Loucy (cell line): ENCODE data around the gene AARSD1.
A peak's percentile ranks its signal among the peaks of the same experiment; 100 is the strongest.
"Not testable (repeated sequence)": the region's sequence is repeated elsewhere in the genome, so short reads cannot be mapped to it uniquely, and the experiment has no call there.

ENCODE experiments used
- H2AFZ ChIP-seq: fragments of 200-600 bp; sonication (generic); 2 replicates; pipeline ENCODE4 v1.6.0; 2016; ENCODE audit warnings: antibody characterized with exemption, mild to moderate bottlenecking, low read length, moderate library complexity
- H3F3A ChIP-seq: fragments of 200-600 bp; 2 replicates; pipeline ENCODE4 v1.6.0; 2016; ENCODE audit warnings: antibody characterized with exemption, low read depth, mild to moderate bottlenecking
- H3K27me3 ChIP-seq: fragments of 200-600 bp; sonication (generic); 2 replicates; pipeline ENCODE4 v1.6.1; 2014; ENCODE audit warnings: low read length, mild to moderate bottlenecking; ENCODE audit not compliant: insufficient read depth, poor library complexity, severe bottlenecking
- H3K36me3 ChIP-seq: fragments of 200-600 bp; sonication (generic); 2 replicates; pipeline ENCODE4 v1.6.1; 2016; ENCODE audit warnings: low read length; ENCODE audit not compliant: insufficient read depth
- H3K4me1 ChIP-seq: fragments of 200-600 bp; sonication (generic); 2 replicates; pipeline ENCODE4 v1.5.1; 2014; ENCODE audit warnings: low read length, mild to moderate bottlenecking; ENCODE audit not compliant: insufficient read depth, poor library complexity, severe bottlenecking
- H3K4me2 ChIP-seq: fragments of 200-600 bp; sonication (generic); 2 replicates; pipeline ENCODE4 v1.6.0; 2014; ENCODE audit warnings: antibody characterized with exemption, low read length, low read depth, mild to moderate bottlenecking; ENCODE audit not compliant: poor library complexity, severe bottlenecking
- H3K4me3 ChIP-seq: fragments of 200-600 bp; sonication (generic); 2 replicates; pipeline ENCODE4 v1.5.1; 2014; ENCODE audit warnings: low read length, mild to moderate bottlenecking, mixed read lengths; ENCODE audit not compliant: poor library complexity, severe bottlenecking
- H3K79me2 ChIP-seq: fragments of 200-600 bp; sonication (generic); 2 replicates; pipeline ENCODE4 v1.6.1; 2014; ENCODE audit warnings: low read length; ENCODE audit not compliant: insufficient read depth
- H3K9ac ChIP-seq: fragments of 200-600 bp; sonication (generic); 2 replicates; pipeline ENCODE4 v1.6.0; 2014; ENCODE audit warnings: mild to moderate bottlenecking, low read depth, low read length, moderate library complexity; ENCODE audit not compliant: poor library complexity, severe bottlenecking
- H3K9me2 ChIP-seq: fragments of 200-600 bp; sonication (generic); replicated peaks from 2 replicates; pipeline ENCODE4 v1.6.1; 2016; ENCODE audit warnings: low read depth, low read length, mixed read lengths
- H3K9me3 ChIP-seq: fragments of 200-600 bp; sonication (generic); 2 replicates; pipeline ENCODE4 v1.6.1; 2014; ENCODE audit warnings: mild to moderate bottlenecking, antibody characterized with exemption, low read length, low read depth; ENCODE audit not compliant: insufficient read depth
- H4K20me1 ChIP-seq: fragments of 200-600 bp; sonication (generic); 2 replicates; pipeline ENCODE4 v1.6.0; 2014; ENCODE audit warnings: antibody characterized with exemption, low read length, mild to moderate bottlenecking; ENCODE audit not compliant: insufficient read depth, poor library complexity, severe bottlenecking
- EZH2phosphoT487 ChIP-seq: fragments of 200-600 bp; IDR thresholded peaks from 2 replicates; pipeline ENCODE4 v1.6.1; 2018; ENCODE audit warnings: antibody characterized with exemption, mild to moderate bottlenecking, moderate library complexity, borderline replicate concordance
- TF ChIP-seq, protein P1 (sequence below): fragments of 200-600 bp; sonication (generic); conservative IDR thresholded peaks from 2 replicates; pipeline ENCODE4 v1.5.1; 2014; ENCODE audit warnings: mild to moderate bottlenecking, antibody characterized with exemption, low read length

Gene AARSD1

DNA sequence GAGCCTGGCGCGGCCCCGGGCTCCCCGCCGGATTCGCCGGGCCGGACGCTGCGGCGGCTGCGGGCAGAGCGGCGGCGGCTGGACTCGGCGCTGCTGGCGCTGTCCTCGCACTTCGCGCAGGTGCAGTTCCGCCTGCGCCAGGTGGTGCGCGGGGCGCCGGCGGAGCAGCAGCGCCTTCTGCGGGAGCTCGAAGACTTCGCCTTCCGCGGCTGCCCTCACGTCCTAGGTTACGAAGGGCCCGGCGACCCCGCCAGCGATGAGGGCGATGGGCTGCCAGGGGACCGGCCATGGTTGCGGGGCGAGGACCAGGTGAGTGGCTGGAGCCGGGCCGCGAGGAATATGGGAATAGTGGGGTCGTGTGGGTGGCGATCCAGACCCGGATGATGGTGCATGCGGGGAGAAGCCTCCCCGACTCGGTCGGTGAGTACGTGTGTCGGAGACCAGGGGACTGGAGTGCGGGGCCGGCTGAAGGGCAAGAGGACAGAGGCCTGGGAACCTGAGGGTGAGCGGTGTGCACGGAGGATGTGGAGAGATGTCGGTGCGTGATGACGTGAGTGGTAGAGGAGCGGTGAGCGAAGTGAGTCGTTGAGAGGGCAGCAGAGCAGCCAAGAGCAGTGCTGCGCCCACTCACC, 16.6 kb upstream of the AARSD1 start:
- no peaks in the 10 kb centered on the region for H3K27me3 ChIP-seq
- peak overlapping the region; percentile 57; the same call in 1 of the 2 replicates for H2AFZ ChIP-seq
- no peaks in the 10 kb centered on the region for H3K9me3 ChIP-seq
- H3K9me2 ChIP-seq = no peaks in the 10 kb centered on the region
- H3K4me1 ChIP-seq = peaks cover 42% of the 10 kb centered on the region
- TF ChIP-seq, protein P1, sequence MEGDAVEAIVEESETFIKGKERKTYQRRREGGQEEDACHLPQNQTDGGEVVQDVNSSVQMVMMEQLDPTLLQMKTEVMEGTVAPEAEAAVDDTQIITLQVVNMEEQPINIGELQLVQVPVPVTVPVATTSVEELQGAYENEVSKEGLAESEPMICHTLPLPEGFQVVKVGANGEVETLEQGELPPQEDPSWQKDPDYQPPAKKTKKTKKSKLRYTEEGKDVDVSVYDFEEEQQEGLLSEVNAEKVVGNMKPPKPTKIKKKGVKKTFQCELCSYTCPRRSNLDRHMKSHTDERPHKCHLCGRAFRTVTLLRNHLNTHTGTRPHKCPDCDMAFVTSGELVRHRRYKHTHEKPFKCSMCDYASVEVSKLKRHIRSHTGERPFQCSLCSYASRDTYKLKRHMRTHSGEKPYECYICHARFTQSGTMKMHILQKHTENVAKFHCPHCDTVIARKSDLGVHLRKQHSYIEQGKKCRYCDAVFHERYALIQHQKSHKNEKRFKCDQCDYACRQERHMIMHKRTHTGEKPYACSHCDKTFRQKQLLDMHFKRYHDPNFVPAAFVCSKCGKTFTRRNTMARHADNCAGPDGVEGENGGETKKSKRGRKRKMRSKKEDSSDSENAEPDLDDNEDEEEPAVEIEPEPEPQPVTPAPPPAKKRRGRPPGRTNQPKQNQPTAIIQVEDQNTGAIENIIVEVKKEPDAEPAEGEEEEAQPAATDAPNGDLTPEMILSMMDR = peak; percentile 37
- no peak for TF ChIP-seq EZH2phosphoT487
- H3K9ac ChIP-seq = peak overlapping the region; percentile 92
- H3K4me2 ChIP-seq = peak overlapping the region; percentile 94
- H3K36me3 ChIP-seq = peaks cover 4% of the 10 kb centered on the region; the same call in 1 of the 2 replicates
- H3K79me2 ChIP-seq = peaks cover 63% of the 10 kb centered on the region
- H3F3A ChIP-seq = no peaks in the 10 kb centered on the region
- H3K4me3 ChIP-seq = peak overlapping the region; percentile 84
- H4K20me1 ChIP-seq = peaks cover 21% of the 10 kb centered on the region

DNA sequence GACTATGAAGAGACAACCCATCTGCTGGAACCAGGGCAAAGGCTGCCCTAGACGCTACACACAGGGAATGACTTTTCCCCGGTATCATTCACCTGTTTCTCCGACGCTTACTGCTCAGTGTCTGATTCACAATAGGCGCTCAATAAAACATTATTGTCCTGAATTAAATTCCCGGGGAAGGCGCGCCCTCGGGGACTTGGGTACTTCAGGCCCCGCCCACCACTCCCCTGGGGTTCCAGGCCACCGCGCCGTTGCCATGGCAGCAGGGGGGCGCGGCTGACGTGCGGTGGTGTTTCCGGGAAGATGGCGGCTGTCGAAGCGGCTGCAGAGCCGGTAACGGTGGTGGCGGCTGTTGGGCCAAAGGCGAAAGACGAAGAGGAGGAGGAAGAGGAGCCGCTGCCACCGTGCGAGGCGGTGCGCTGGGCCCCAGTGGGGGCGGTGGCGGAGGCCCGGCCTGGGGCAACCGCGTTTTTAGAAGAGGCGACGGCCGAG, 16.1 kb upstream of the AARSD1 start, which contains the start of gene RUNDC1:
Gene RUNDC1, plus strand, starts transcription at position 292 of the 492 bp plus-strand sequence. Its CDS starts 12 bp downstream, at position 304.
- H3K36me3 ChIP-seq = no peaks in the 10 kb centered on the region
- H3K27me3 ChIP-seq = no peaks in the 10 kb centered on the region
- H3K4me3 ChIP-seq = peak within 1 kb of the TSS; percentile 84
- H2AFZ ChIP-seq = peak within 1 kb of the TSS; percentile 57
- peak within 1 kb of the TSS; percentile 92 for H3K9ac ChIP-seq
- peak within 1 kb of the TSS; percentile 94 for H3K4me2 ChIP-seq
- no peaks in the 10 kb centered on the region for H3K9me2 ChIP-seq
- peaks cover 21% of the 10 kb centered on the region for H4K20me1 ChIP-seq
- H3K79me2 ChIP-seq = peaks cover 58% of the 10 kb centered on the region
- peaks cover 38% of the 10 kb centered on the region for H3K4me1 ChIP-seq
- H3K9me3 ChIP-seq = no peaks in the 10 kb centered on the region
- H3F3A ChIP-seq = no peaks in the 10 kb centered on the region
- TF ChIP-seq, protein P1 = no peak
- TF ChIP-seq EZH2phosphoT487 = no peak

DNA sequence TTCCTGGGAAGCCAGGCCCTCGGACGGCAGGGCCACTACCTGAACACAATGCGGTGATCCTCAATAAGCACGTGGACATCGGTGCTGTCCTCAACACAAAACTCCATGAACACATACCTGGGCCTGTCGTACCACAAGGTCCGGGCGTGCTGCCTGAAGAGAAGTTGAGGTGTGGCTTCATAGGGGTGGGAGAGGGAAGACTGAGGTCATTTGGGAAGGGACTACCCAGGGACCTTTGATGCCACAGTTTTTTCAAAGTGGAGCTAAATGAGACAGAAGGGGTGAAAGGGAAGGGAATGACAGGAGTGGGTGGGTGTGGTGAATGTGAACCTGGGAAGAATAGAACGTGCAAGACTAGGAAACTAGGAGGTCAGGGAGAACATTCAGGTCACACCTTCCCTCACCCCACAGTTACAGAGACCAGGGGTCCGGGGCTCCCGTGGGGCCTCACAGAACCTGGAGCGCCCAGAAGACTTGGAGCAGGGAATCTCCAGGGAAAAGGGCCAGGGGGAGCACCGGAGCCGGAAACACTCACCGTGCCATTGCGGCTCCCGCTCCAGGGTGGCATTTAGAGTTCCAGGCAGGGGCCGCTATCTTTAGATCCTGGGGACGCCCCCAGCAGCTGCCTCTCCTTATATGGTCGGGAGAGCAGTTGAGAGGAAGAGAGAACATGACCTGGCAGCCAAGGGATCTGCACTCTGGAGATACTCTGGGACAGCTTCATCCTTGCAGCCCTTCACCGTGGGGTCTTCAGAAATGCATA, 15.4 kb upstream of the AARSD1 start, which contains the start of gene PTGES3L:
Gene PTGES3L, minus strand, starts transcription at position 570 of the 763 bp plus-strand sequence. Its CDS starts 27 bp downstream, at position 543.
- peak within 1 kb of the TSS; percentile 92 for H3K9ac ChIP-seq
- H3K9me2 ChIP-seq = no peaks in the 10 kb centered on the region
- H3K36me3 ChIP-seq = no peaks in the 10 kb centered on the region
- H3K9me3 ChIP-seq = no peaks in the 10 kb centered on the region
- peak within 1 kb of the TSS; percentile 84 for H3K4me3 ChIP-seq
- no peak for TF ChIP-seq EZH2phosphoT487
- TF ChIP-seq, protein P1 = no peak
- peaks cover 21% of the 10 kb centered on the region for H4K20me1 ChIP-seq
- H3K27me3 ChIP-seq = no peaks in the 10 kb centered on the region
- peak within 1 kb of the TSS; percentile 94 for H3K4me2 ChIP-seq
- peaks cover 38% of the 10 kb centered on the region for H3K4me1 ChIP-seq
- H2AFZ ChIP-seq = peak within 1 kb of the TSS; percentile 57
- H3F3A ChIP-seq = no peaks in the 10 kb centered on the region
- H3K79me2 ChIP-seq = peaks cover 51% of the 10 kb centered on the region

DNA sequence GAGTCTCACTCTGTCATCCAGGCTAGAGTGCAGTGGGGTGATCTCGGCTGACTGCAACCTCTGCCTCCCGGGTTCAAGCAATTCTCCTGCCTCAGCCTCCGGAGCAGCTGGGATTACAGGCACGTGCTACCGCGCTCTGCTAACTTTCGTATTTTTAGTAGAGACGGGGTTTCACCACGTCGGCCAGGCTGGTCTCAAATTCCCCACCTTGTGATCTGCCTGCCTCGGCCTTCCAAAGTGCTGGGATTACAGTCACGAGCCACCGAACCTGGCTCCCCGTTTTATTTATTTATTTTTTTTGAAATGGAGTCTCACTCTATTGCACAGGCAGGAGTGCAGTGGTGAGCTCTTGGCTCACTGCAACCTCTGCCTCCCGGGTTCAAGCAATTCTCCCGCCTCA, 11.4 kb upstream of the AARSD1 start:
- peak overlapping the region; percentile 9 for H3K4me2 ChIP-seq
- not testable (repeated sequence) for H3K9me2 ChIP-seq, H3K4me3 ChIP-seq, H3F3A ChIP-seq, H3K9ac ChIP-seq, H3K27me3 ChIP-seq, H3K9me3 ChIP-seq, H4K20me1 ChIP-seq, H2AFZ ChIP-seq, H3K36me3 ChIP-seq
- H3K79me2 ChIP-seq = peaks cover 11% of the 10 kb centered on the region; the same call in 1 of the 2 replicates
- peaks cover 16% of the 10 kb centered on the region for H3K4me1 ChIP-seq
